Glutamatergic neuron (in vitro differentiated cells): ENCODE data around the gene WWOX. TPM values are rescaled to one million over a fixed set of nuclear protein-coding genes. Genes with fewer than 3 reads are reported as not detected.

Source experiments
- DNase-seq: peaks from one replicate; pipeline ENCODE4 v3.0.0; 2022
- H3K27ac Mint-ChIP-seq: one replicate; pipeline ENCODE4 v1.8.0; 2020; ENCODE audit warnings: mild to moderate bottlenecking, mixed read lengths, inconsistent platforms; ENCODE audit not compliant: unreplicated experiment
- H3K27me3 Mint-ChIP-seq: one replicate; pipeline ENCODE4 v1.8.0; 2020; ENCODE audit warnings: mild to moderate bottlenecking, moderate library complexity, mixed read lengths, inconsistent platforms; ENCODE audit not compliant: unreplicated experiment
- H3K36me3 Mint-ChIP-seq: one replicate; pipeline ENCODE4 v1.8.0; 2020; ENCODE audit warnings: mild to moderate bottlenecking, mixed read lengths, inconsistent platforms; ENCODE audit not compliant: unreplicated experiment
- H3K4me1 Mint-ChIP-seq: one replicate; pipeline ENCODE4 v1.8.0; 2020; ENCODE audit warnings: mild to moderate bottlenecking, low read depth, mixed read lengths, inconsistent platforms; ENCODE audit not compliant: unreplicated experiment
- H3K4me3 Mint-ChIP-seq: one replicate; pipeline ENCODE4 v1.8.0; 2020; ENCODE audit warnings: mild to moderate bottlenecking, mixed read lengths, inconsistent platforms; ENCODE audit not compliant: unreplicated experiment
- H3K9me3 Mint-ChIP-seq: one replicate; pipeline ENCODE4 v1.8.0; 2020; ENCODE audit warnings: mild to moderate bottlenecking, moderate library complexity, mixed read lengths, inconsistent platforms; ENCODE audit not compliant: unreplicated experiment
- total RNA-seq: library from RNA; stranded (reverse); fragmentation: NEBNext Ultra II Directional; extraction: Animal tissue kit (Norgen Biotek cat#: 25700); gene quantifications from one replicate; pipeline ENCODE4 v1.2.1, GENCODE V29; 2021; ENCODE audit not compliant: unreplicated experiment
- TF ChIP-seq, protein P1 (sequence below): fragments of 200-600 bp; sonication (generic); IDR thresholded peaks from one replicate; pipeline ENCODE4 v1.5.0; 2021; ENCODE audit not compliant: partially characterized antibody, unreplicated experiment

WWOX gene
- total RNA-seq, 1 donor from 2014 or later = 10.3 TPM

DNA sequence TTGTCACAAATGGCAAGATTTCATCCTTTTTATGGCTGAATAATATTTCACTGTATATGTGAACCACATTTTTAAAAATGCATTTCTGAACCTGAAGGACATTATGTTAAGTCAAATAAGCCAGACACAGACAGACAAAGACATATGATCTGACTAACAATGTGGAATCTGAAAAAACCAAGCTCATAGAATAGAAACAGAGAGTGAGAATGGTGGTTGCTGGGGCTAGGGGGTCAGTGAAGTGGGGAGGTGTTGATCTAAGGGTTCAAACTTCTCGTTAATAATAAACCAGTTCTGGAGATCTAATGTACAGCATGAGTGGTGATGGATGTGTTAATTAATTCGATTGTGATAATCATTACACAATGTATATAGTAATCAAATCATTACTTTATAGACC lies 475.1 kb downstream of the WWOX start:
- H3K27ac Mint-ChIP-seq = no peak overlapping the region

DNA sequence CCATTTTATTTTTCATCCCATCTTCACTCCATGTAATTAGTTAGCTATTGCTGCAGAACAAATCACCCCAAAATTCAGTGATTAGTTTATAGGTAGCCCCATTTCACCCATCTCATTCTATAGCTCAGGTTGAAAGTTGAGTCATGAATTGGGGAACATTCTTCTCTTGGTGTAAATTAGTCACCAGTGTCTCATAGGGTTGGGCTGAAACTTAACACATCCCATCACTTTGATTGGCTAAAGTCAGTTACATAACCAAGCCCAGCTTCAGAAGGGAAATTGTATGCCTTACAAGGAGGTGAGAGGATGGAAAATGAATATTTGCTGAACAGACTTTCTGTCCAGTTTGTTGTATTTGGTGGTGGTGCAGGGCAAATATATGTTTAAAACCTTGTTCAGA lies 477.5 kb downstream of the WWOX start:
- Mint-ChIP-seq H3K4me3 (no peak overlapping the region), H3K27me3 (no peaks in the 10 kb centered on the region), H3K27ac (no peak overlapping the region), H3K36me3 (no peaks in the 10 kb centered on the region), H3K9me3 (no peaks in the 10 kb centered on the region), H3K4me1 (no peaks in the 10 kb centered on the region)
- TF ChIP-seq, protein P1, sequence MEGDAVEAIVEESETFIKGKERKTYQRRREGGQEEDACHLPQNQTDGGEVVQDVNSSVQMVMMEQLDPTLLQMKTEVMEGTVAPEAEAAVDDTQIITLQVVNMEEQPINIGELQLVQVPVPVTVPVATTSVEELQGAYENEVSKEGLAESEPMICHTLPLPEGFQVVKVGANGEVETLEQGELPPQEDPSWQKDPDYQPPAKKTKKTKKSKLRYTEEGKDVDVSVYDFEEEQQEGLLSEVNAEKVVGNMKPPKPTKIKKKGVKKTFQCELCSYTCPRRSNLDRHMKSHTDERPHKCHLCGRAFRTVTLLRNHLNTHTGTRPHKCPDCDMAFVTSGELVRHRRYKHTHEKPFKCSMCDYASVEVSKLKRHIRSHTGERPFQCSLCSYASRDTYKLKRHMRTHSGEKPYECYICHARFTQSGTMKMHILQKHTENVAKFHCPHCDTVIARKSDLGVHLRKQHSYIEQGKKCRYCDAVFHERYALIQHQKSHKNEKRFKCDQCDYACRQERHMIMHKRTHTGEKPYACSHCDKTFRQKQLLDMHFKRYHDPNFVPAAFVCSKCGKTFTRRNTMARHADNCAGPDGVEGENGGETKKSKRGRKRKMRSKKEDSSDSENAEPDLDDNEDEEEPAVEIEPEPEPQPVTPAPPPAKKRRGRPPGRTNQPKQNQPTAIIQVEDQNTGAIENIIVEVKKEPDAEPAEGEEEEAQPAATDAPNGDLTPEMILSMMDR = no peak
- no peak for DNase-seq

More for the DNA sequence above, 475.1 kb downstream of the WWOX start:
- no peaks in the 10 kb centered on the region for H3K4me1 Mint-ChIP-seq
- TF ChIP-seq, protein P1 = no peak
- no peak for DNase-seq
- no peaks in the 10 kb centered on the region for H3K9me3 Mint-ChIP-seq
- no peaks in the 10 kb centered on the region for H3K36me3 Mint-ChIP-seq
- no peak overlapping the region for H3K4me3 Mint-ChIP-seq
- H3K27me3 Mint-ChIP-seq = peaks cover 2% of the 10 kb centered on the region

DNA sequence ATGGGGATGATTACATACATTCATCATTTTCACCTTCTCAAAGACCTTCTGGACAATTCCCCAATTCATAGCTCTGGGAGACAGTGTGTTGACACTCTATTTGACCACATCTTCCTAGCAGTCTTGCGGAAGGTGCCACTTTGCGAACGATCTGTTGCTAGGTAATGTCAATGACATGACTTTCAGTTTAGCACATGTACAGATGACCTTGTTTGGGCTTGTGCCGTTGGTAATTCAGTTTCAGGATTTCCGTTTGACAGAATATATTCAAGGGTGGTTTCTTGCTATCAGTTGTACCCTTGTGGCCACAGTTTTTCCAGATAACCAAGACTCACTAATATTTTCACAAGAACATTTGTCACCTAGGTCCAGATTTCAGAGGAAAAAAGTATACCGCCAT lies 478.2 kb downstream of the WWOX start:
- Mint-ChIP-seq H3K4me3 (no peak overlapping the region), H3K4me1 (no peaks in the 10 kb centered on the region)

DNA sequence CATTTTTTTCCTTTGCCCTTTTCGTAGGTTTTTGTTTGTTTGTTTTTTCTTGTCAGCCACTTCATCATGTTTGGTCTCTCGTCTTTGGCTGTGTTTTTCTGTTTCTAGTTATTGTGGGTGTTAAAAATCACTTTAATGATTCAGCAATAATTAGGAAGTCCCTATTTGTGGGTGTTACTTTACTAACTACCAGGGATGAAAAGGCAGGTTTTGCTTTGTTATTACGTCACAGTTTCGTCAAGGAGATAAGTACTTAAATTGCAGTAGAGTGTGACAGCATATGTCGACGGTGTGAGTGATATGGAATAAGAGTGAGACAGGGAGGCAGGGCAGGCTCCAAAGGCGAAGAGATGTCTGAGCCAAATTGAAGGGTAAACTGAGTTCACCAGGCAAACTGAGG lies 479.6 kb downstream of the WWOX start:
- Mint-ChIP-seq H3K27me3 (no peaks in the 10 kb centered on the region), H3K9me3 (no peaks in the 10 kb centered on the region), H3K4me1 (no peaks in the 10 kb centered on the region), H3K36me3 (no peaks in the 10 kb centered on the region), H3K27ac (no peak overlapping the region), H3K4me3 (no peak overlapping the region)
- TF ChIP-seq, protein P1 = no peak
- no peak for DNase-seq

More for the DNA sequence above, 478.2 kb downstream of the WWOX start:
- no peak for DNase-seq
- Mint-ChIP-seq H3K9me3 (no peaks in the 10 kb centered on the region), H3K27ac (no peak overlapping the region), H3K36me3 (no peaks in the 10 kb centered on the region), H3K27me3 (no peaks in the 10 kb centered on the region)
- TF ChIP-seq, protein P1 = no peak

DNA sequence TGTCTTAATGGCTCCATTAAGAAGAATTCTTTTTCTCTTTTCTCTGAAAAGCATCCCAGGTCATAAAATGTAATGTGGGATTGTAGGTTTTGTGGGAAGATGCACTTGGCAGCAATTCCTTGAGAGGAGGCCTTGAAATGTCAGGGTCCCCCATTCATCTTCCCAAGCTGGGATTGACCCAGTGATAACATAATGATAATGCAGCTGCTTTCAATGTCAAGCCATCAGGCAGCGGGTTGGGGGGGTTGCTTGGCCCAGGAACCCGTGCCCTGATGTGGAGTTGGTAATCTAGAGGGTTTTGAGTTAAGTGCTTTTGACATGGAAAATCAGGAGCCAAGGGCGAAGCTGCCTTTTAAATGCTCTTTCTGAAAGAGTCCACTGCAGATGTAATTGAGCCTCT lies 484.0 kb downstream of the WWOX start:
- Mint-ChIP-seq H3K27ac (no peak overlapping the region), H3K4me1 (no peaks in the 10 kb centered on the region), H3K27me3 (no peaks in the 10 kb centered on the region), H3K9me3 (no peaks in the 10 kb centered on the region), H3K36me3 (no peaks in the 10 kb centered on the region), H3K4me3 (no peak overlapping the region)
- DNase-seq = no peak
- TF ChIP-seq, protein P1 = no peak
